B cell (primary cell): ENCODE measurements around the gene COG2. TPM values are rescaled to one million over a fixed set of nuclear protein-coding genes. Genes with fewer than 3 reads are reported as not detected.

ENCODE experiments used
- ATAC-seq: fragments of 200-7000 bp; cut with Tn5 transposase; one replicate; pipeline ENCODE4 v1.10.0; 2021; ENCODE audit warnings: low read depth, mild to moderate bottlenecking, moderate number of reproducible peaks, moderate library complexity
- CTCF ChIA-PET: fragments of 350-600 bp; sonication (Branson Sonifier 250); formaldehyde crosslinking; loops from one replicate; lab custom pipeline; 2021; ENCODE audit warnings: antibody characterized with exemption, inconsistent platforms; lab: Charles Lee
- POLR2A ChIA-PET: fragments of 350-600 bp; sonication (Branson Sonifier 250); formaldehyde crosslinking; loops from one replicate; lab custom pipeline; 2021; ENCODE audit warnings: antibody characterized with exemption; lab: Charles Lee
- DNase-seq: peaks from one replicate; pipeline ENCODE4 v3.0.0; 2013
- H2AFZ ChIP-seq: 2 replicates; pipeline ENCODE4 v1.6.1; 2012; ENCODE audit warnings: mild to moderate bottlenecking, low read depth, low read length; ENCODE audit not compliant: insufficient read depth, poor library complexity, severe bottlenecking
- H3K27ac ChIP-seq, 2 donors: 1 replicate in 1 of 2; 2 replicates in 1 of 2; pipeline ENCODE4 v1.5.1; 2012 to 2013; ENCODE audit warnings: low read length in 2 of 2, mild to moderate bottlenecking in 2 of 2, moderate library complexity in 1 of 2
- H3K27me3 ChIP-seq, 4 experiments: fragments of 200-600 bp in 1 of 4; sonication (generic) in 1 of 4; replicated peaks in 1 of 4; 1 replicate in 2 of 4; 2 replicates in 2 of 4; pipeline versions ENCODE4 v1.6.1 to v1.7.0; 2013 to 2016; ENCODE audit warnings: low read length in 3 of 4, mild to moderate bottlenecking in 2 of 4, mixed read lengths in 1 of 4, moderate library complexity in 1 of 4; ENCODE audit not compliant: insufficient read depth in 4 of 4, control insufficient read depth in 3 of 4; ENCODE audit errors: control extremely low read depth in 1 of 4
- H3K36me3 ChIP-seq, 2 experiments: replicated peaks in 1 of 2; 1 replicate in 1 of 2; 2 replicates in 1 of 2; pipeline versions ENCODE4 v1.6.1 to v1.7.1; 2013; ENCODE audit warnings: low read length in 1 of 2; ENCODE audit not compliant: insufficient read depth in 2 of 2, control insufficient read depth in 1 of 2; ENCODE audit errors: control extremely low read depth in 1 of 2, extremely low read depth in 1 of 2
- H3K4me1 ChIP-seq, 2 donors: fragments of 200-600 bp in 1 of 2; sonication (generic) in 1 of 2; 1 replicate in 1 of 2; 2 replicates in 1 of 2; pipeline versions ENCODE4 v1.5.1 to v1.6.1; 2013 to 2017; ENCODE audit warnings: low read length in 2 of 2; ENCODE audit not compliant: control insufficient read depth in 2 of 2, insufficient read depth in 2 of 2
- H3K4me2 ChIP-seq: replicated peaks from 2 replicates; pipeline ENCODE3; 2012; ENCODE audit warnings: mild to moderate bottlenecking, low read depth, low read length; ENCODE audit not compliant: poor library complexity, severe bottlenecking
- H3K4me3 ChIP-seq, 5 experiments: fragments of 200-600 bp in 1 of 5; sonication (generic) in 1 of 5; 1 replicate in 3 of 5; 2 replicates in 2 of 5; pipeline versions ENCODE4 v1.5.1 to v1.7.0; 2011 to 2016; ENCODE audit warnings: low read length in 4 of 5, mild to moderate bottlenecking in 4 of 5, low read depth in 2 of 5, control low read depth in 1 of 5, moderate library complexity in 1 of 5; ENCODE audit not compliant: insufficient read depth in 1 of 5; ENCODE audit errors: control extremely low read depth in 1 of 5, extremely low read depth in 1 of 5
- H3K79me2 ChIP-seq: fragments of 200-600 bp; sonication (generic); one replicate; pipeline ENCODE4 v1.6.0; 2016; ENCODE audit warnings: low read length; ENCODE audit not compliant: control insufficient read depth, insufficient read depth
- H3K9ac ChIP-seq: fragments of 200-600 bp; sonication (generic); 2 replicates; pipeline ENCODE4 v1.6.1; 2017; ENCODE audit warnings: mild to moderate bottlenecking, low read length, moderate library complexity
- H3K9me3 ChIP-seq, 3 donors: one replicate each; pipeline versions ENCODE4 v1.6.1 to v1.7.1; 2013; ENCODE audit warnings: low read length in 2 of 3; ENCODE audit not compliant: control insufficient read depth in 2 of 3, insufficient read depth in 1 of 3; ENCODE audit errors: control extremely low read depth in 1 of 3
- H4K20me1 ChIP-seq: 2 replicates; pipeline ENCODE4 v1.6.0; 2012; ENCODE audit warnings: mild to moderate bottlenecking, low read length; ENCODE audit not compliant: insufficient read depth, control insufficient read depth, poor library complexity, severe bottlenecking
- H3K27ac Mint-ChIP-seq: one replicate; pipeline ENCODE4 v1.8.0; 2021; ENCODE audit warnings: mixed read lengths
- H3K27me3 Mint-ChIP-seq: one replicate; pipeline ENCODE4 v1.8.0; 2021; ENCODE audit warnings: mixed read lengths
- H3K4me1 Mint-ChIP-seq: one replicate; pipeline ENCODE4 v1.8.0; 2021; ENCODE audit warnings: mixed read lengths
- H3K4me3 Mint-ChIP-seq: one replicate; pipeline ENCODE4 v1.8.0; 2021; ENCODE audit warnings: mixed read lengths
- H3K9me3 Mint-ChIP-seq: one replicate; pipeline ENCODE4 v1.8.0; 2022; ENCODE audit warnings: mixed read lengths; ENCODE audit not compliant: insufficient read depth
- EZH2 ChIP-seq: IDR thresholded peaks from 2 replicates; pipeline ENCODE4 v1.6.1; 2012; ENCODE audit warnings: borderline replicate concordance, low read depth, mild to moderate bottlenecking, moderate library complexity, low read length; ENCODE audit not compliant: insufficient read depth, poor library complexity, severe bottlenecking
- WGBS: methylation state at CpG from one replicate; pipeline ENCODE4 v1.1.5; 2013; ENCODE audit warnings: missing lambda C conversion rate; ENCODE audit not compliant: insufficient coverage; 5-methylcytosine and 5-hydroxymethylcytosine counted together
- intact Hi-C: fragments of 100-400 bp; cut with micrococcal nuclease; formaldehyde crosslinking; loops from one replicate; pipeline ENCODE4 v1.10.0; 2022
- polyA plus RNA-seq: library from polyadenylated mRNA; depleted of rRNA; stranded (reverse); fragments of >200 nt; gene quantifications from 2 replicates; pipeline ENCODE4 v1.2.3, GENCODE V29; 2012
- total RNA-seq, 2 donors: library from RNA; stranded (reverse); fragments of 120-200 nt in 1 of 2; gene quantifications; 1 replicate in 1 of 2; 2 replicates in 1 of 2; pipeline versions ENCODE4 v1.2.3 to v1.2.4, GENCODE V29; 2013 to 2022
- TF ChIP-seq, protein P1 (sequence below): fragments of 200-600 bp; IDR thresholded peaks from one replicate; pipeline ENCODE4 v1.8.0; 2022; ENCODE audit warnings: antibody characterized with exemption, mild to moderate bottlenecking

COG2 gene
- total and polyA plus RNA-seq, 2 donors (not counting 1 experiment from before 2014, with no cell fraction given), result 17.0 to 42.5 TPM

DNA sequence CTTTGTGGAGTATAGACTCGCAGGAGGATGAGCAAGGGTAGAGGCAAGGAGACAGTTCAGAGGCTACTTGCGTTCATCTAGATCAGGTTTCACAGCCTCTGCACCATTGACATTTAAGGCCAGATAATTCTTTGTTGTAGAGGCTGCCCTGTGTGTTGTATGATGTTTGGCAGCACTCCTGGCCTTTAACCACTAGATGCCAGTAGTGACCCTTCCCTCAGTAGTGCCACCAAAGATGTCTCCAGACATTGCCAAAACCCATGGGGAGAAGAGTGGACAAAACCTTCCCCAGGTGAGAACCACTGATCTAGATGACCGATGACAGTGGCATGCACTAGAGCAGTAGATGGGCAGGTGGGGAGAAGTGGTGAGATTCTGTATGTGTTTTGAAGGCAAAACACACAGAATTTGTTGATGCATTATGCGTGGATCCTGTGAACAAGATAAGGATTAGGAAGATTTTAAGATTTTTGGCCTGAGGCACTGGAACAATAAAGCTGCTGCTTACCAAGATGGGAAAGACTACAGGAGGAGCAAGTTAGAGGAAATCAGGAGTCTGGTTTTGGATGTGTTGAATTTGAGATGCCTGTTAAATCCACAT, 9.9 kb upstream of the COG2 start:
- ChIA-PET POLR2A (no interaction called here), CTCF (no interaction called here)
- Mint-ChIP-seq H3K4me1 (no peaks in the 10 kb centered on the region), H3K9me3 (no peaks in the 10 kb centered on the region), H3K27me3 (peaks cover 21% of the 10 kb centered on the region), H3K27ac (no peak overlapping the region), H3K4me3 (no peak overlapping the region)
- peak; percentile 33 for ATAC-seq
- Histone ChIP-seq H4K20me1 (no peaks in the 10 kb centered on the region), H3K9ac (no peak overlapping the region), H3K9me3 (no peaks in the 10 kb centered on the region), H3K4me3 (no peak overlapping the region), H3K27me3 (peaks cover 0 to 17% (median 7%) of the 10 kb centered on the region in 4 experiments), H3K4me1 (no peaks in the 10 kb centered on the region), H3K4me2 (no peak overlapping the region), H2AFZ (no peak overlapping the region), H3K79me2 (no peaks in the 10 kb centered on the region), H3K36me3 (no peaks in the 10 kb centered on the region), H3K27ac (no peak overlapping the region)
- WGBS, result 83% methylated on average over 3 of the region's 4 CpGs
- intact Hi-C loops, result no loop called here
- DNase-seq, result peak; percentile 21
- no peak for TF ChIP-seq EZH2
- TF ChIP-seq, protein P1, sequence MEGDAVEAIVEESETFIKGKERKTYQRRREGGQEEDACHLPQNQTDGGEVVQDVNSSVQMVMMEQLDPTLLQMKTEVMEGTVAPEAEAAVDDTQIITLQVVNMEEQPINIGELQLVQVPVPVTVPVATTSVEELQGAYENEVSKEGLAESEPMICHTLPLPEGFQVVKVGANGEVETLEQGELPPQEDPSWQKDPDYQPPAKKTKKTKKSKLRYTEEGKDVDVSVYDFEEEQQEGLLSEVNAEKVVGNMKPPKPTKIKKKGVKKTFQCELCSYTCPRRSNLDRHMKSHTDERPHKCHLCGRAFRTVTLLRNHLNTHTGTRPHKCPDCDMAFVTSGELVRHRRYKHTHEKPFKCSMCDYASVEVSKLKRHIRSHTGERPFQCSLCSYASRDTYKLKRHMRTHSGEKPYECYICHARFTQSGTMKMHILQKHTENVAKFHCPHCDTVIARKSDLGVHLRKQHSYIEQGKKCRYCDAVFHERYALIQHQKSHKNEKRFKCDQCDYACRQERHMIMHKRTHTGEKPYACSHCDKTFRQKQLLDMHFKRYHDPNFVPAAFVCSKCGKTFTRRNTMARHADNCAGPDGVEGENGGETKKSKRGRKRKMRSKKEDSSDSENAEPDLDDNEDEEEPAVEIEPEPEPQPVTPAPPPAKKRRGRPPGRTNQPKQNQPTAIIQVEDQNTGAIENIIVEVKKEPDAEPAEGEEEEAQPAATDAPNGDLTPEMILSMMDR, result no peak

DNA sequence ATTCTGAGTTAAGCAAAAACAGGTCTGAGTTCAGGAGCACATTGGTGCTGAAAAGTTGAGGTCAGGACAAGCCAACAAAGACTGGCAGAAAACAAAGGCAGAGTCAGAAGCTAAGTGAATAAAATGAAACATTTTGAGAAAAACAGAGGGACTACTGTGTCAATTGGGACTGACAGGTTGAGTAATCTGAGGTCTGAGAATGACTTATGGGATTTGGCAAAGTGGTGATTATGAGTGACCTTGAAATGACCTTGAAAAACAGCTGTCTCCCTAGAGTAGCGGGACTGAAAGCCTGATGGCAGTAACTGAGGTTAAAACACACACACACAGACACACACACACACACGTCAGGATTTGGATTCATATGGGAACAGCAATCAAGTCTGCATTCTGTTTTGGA, 8.8 kb upstream of the COG2 start:
- no peak overlapping the region for H3K4me3 ChIP-seq
- intact Hi-C loops, result no loop called here
- H2AFZ ChIP-seq, result no peak overlapping the region
- no peaks in the 10 kb centered on the region for H3K9me3 Mint-ChIP-seq
- H3K27ac Mint-ChIP-seq, result no peak overlapping the region
- peaks cover 23% of the 10 kb centered on the region for H3K27me3 Mint-ChIP-seq
- TF ChIP-seq, protein P1, result no peak
- ATAC-seq (no peak), DNase-seq (no peak)
- WGBS, result no CpG with 5 or more reads among the region's 2 CpGs
- H3K27me3 ChIP-seq, result peaks cover 0 to 17% (median 7%) of the 10 kb centered on the region in 4 experiments
- H3K9ac ChIP-seq, result no peak overlapping the region
- H3K4me2 ChIP-seq, result no peak overlapping the region
- no peak overlapping the region for H3K4me3 Mint-ChIP-seq
- no peaks in the 10 kb centered on the region for H3K4me1 ChIP-seq
- ChIA-PET POLR2A (no interaction called here), CTCF (interaction anchor here (1.5 kb wide), 1 partner anchor 8 kb away, joined by 4 read pairs; the partner anchor contains the start of gene COG2)
- no peaks in the 10 kb centered on the region for H3K9me3 ChIP-seq
- H3K4me1 Mint-ChIP-seq, result no peaks in the 10 kb centered on the region
- H3K79me2 ChIP-seq, result no peaks in the 10 kb centered on the region
- H3K27ac ChIP-seq, result no peak overlapping the region
- H4K20me1 ChIP-seq, result no peaks in the 10 kb centered on the region
- H3K36me3 ChIP-seq, result no peaks in the 10 kb centered on the region
